Sigmoid colon (tissue), 7 donors: ENCODE measurements around the gene NAALADL2. TPM values are rescaled to one million over a fixed set of nuclear protein-coding genes. Genes with fewer than 3 reads are reported as not detected.

ENCODE experiments used
- DNase-seq: peaks from one replicate; pipeline ENCODE4 v3.0.0-alpha.2; 2019
- H3K27ac ChIP-seq, 4 donors: fragments of 200-600 bp; sonication (generic); one replicate each; pipeline ENCODE4 v1.5.1; 2016 to 2019; ENCODE audit warnings: mild to moderate bottlenecking in 1 of 4
- H3K27me3 ChIP-seq, 3 donors: fragments of 200-600 bp; sonication (generic); one replicate each; pipeline ENCODE4 v1.5.1; 2019; ENCODE audit warnings: mild to moderate bottlenecking in 1 of 3
- H3K36me3 ChIP-seq, 4 donors: fragments of 200-600 bp; sonication (generic); one replicate each; pipeline ENCODE4 v1.5.1; 2016 to 2019
- H3K4me1 ChIP-seq, 4 donors: fragments of 200-600 bp; sonication (generic); one replicate each; pipeline ENCODE4 v1.5.1; 2017 to 2019
- H3K4me3 ChIP-seq, 4 donors: fragments of 200-600 bp; sonication (generic); one replicate each; pipeline ENCODE4 v1.5.1; 2017 to 2019; ENCODE audit warnings: mild to moderate bottlenecking in 2 of 4, moderate library complexity in 1 of 4
- H3K9me3 ChIP-seq, 4 donors: fragments of 200-600 bp in 3 of 4; sonication (generic) in 3 of 4; one replicate each; pipeline versions ENCODE4 v1.5.1 to v1.6.1; 2013 to 2019
- EP300 ChIP-seq, 4 donors: sonication (generic); formaldehyde crosslinking; IDR thresholded peaks; one replicate each; pipeline ENCODE4 v1.6.1; 2017; ENCODE audit warnings: antibody characterized with exemption in 4 of 4
- POLR2A ChIP-seq, 2 donors: fragments of 450-650 bp; IDR thresholded peaks; one replicate each; pipeline ENCODE4 v1.6.1; 2016; ENCODE audit warnings: antibody characterized with exemption in 2 of 2, mild to moderate bottlenecking in 2 of 2, moderate library complexity in 2 of 2
- POLR2AphosphoS5 ChIP-seq, 4 donors: sonication (generic); formaldehyde crosslinking; IDR thresholded peaks; one replicate each; pipeline ENCODE4 v1.6.1; 2017; ENCODE audit warnings: antibody characterized with exemption in 4 of 4
- WGBS, 2 donors: extraction: QIAGEN DNeasy Blood & Tissue Kit; methylation state at CpG; one replicate each; pipeline ENCODE4 v1.1.7; 2013; 5-methylcytosine and 5-hydroxymethylcytosine counted together
- intact Hi-C: fragments of 100-400 bp; cut with DNase I; formaldehyde crosslinking; loops from one replicate; pipeline ENCODE4 v1.15.1; 2023
- polyA plus RNA-seq, 3 donors: library from polyadenylated mRNA; stranded (reverse); fragments of 200-250 nt; gene quantifications; one replicate each; pipeline ENCODE4 v1.2.3, GENCODE V29; 2013
- total RNA-seq, 4 donors: library from RNA; depleted of rRNA; stranded (reverse); fragments of >200 nt; gene quantifications; one replicate each; pipeline ENCODE4 v1.1.0, GENCODE V29; 2016
- TF ChIP-seq, protein P1 (sequence below), 4 experiments: fragments of 450-650 bp in 3 of 4; fragments of 200-600 bp in 1 of 4; IDR thresholded peaks; one replicate each; pipeline ENCODE4 v1.5.1; 2016 to 2019; ENCODE audit warnings: antibody characterized with exemption in 4 of 4, mild to moderate bottlenecking in 3 of 4, moderate library complexity in 2 of 4
- donor health status: healthy with polysubstance abuse.
- donor health status: Bipolar disorder and iron deficiency.
- donor health status: healthy.

Gene NAALADL2
- total and polyA plus RNA-seq, 7 donors: 0.46 to 18.5 (median 6.0) TPM

DNA sequence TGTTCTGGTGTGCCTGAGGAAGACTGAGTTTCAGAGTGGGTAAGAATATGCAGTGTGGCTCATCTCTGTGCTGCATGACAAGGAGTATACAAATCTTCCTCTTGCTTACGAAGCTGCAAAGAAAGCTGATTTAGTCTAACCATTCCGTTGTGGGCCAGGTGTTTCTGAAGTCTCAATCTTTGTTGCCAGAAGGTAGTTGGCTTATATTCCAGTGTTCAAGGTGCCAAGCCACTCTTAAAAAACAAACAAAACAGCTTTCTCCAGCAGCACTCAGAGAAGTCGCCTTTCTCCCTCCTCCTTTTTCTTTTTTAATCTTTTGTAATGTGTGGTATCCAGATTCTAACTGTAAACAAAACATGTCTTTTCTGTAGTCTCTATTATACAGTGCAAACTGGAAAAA, 872.4 kb downstream of the NAALADL2 start:
- intact Hi-C loops: no loop called here
- 70 to 73% methylated on average over 3 of the region's 3 CpGs for whole genome bisulfite sequencing, 2 donors
- no peak for DNase-seq

DNA sequence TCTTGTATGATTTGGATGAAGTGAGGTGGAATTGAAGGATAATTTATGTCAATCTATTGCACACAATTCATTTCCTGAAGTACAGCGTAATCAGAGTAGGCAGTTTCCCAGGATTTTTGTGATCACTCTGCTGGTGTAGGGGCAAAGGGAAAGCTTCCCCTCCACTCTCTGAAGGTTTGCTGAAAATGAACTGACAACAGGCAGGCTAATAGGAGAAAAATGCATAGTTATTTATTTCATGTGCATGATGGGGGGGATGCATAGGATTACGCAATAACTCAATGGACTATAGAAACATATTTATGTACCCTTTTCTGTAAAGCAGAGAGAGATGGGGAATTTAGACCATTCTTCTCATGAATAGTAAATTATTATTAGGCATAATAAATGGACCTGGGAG, 872.9 kb downstream of the NAALADL2 start:
- H3K27me3 ChIP-seq: no peaks in the 10 kb centered on the region
- no peaks in the 10 kb centered on the region for H3K4me1 ChIP-seq
- no peak for DNase-seq
- TF ChIP-seq POLR2A (IDR thresholded peaks at IDR 0.05) (no peak), EP300 (IDR thresholded peaks at IDR 0.05) (no peak), POLR2AphosphoS5 (IDR thresholded peaks at IDR 0.05) (no peak)
- TF ChIP-seq, protein P1, sequence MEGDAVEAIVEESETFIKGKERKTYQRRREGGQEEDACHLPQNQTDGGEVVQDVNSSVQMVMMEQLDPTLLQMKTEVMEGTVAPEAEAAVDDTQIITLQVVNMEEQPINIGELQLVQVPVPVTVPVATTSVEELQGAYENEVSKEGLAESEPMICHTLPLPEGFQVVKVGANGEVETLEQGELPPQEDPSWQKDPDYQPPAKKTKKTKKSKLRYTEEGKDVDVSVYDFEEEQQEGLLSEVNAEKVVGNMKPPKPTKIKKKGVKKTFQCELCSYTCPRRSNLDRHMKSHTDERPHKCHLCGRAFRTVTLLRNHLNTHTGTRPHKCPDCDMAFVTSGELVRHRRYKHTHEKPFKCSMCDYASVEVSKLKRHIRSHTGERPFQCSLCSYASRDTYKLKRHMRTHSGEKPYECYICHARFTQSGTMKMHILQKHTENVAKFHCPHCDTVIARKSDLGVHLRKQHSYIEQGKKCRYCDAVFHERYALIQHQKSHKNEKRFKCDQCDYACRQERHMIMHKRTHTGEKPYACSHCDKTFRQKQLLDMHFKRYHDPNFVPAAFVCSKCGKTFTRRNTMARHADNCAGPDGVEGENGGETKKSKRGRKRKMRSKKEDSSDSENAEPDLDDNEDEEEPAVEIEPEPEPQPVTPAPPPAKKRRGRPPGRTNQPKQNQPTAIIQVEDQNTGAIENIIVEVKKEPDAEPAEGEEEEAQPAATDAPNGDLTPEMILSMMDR (IDR thresholded peaks at IDR 0.05): no peak
- no peak overlapping the region for H3K4me3 ChIP-seq
- intact Hi-C loops: no loop called here
- H3K36me3 ChIP-seq: no peaks in the 10 kb centered on the region
- no peaks in the 10 kb centered on the region for H3K9me3 ChIP-seq
- 94 to 96% methylated on average over 2 of the region's 2 CpGs for WGBS, 2 donors
- no peak overlapping the region for H3K27ac ChIP-seq

More for the DNA sequence above, 872.4 kb downstream of the NAALADL2 start:
- Histone ChIP-seq H3K36me3 (no peaks in the 10 kb centered on the region), H3K27ac (no peak overlapping the region), H3K4me1 (no peaks in the 10 kb centered on the region), H3K9me3 (no peaks in the 10 kb centered on the region), H3K27me3 (no peaks in the 10 kb centered on the region), H3K4me3 (no peak overlapping the region)
- TF ChIP-seq POLR2A (IDR thresholded peaks at IDR 0.05): no peak
- TF ChIP-seq, protein P1 (IDR thresholded peaks at IDR 0.05): no peak
- no peak for TF ChIP-seq POLR2AphosphoS5 (IDR thresholded peaks at IDR 0.05)
- TF ChIP-seq EP300 (IDR thresholded peaks at IDR 0.05): no peak

DNA sequence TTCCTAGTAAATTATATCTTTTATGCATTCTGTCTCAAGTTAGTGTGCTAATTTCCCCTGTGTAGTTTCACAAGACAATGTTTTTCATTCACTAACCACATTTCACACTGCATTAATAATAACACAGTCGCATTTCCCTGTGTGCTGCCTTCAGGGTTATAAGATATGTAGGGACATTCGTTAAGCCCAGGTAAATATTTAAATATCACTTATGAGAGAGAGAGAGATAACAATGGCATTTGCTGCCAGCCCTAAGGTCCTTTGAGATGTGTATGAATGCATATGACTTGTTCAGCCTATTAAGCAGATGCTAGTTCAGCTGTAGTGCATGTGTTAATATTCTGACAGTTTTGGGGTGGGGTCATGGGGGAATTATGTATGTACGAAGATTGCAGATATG, 876.7 kb downstream of the NAALADL2 start:
- Histone ChIP-seq H3K27ac (no peak overlapping the region), H3K27me3 (no peaks in the 10 kb centered on the region), H3K4me1 (no peaks in the 10 kb centered on the region), H3K36me3 (no peaks in the 10 kb centered on the region), H3K9me3 (no peaks in the 10 kb centered on the region), H3K4me3 (no peak overlapping the region)
- TF ChIP-seq POLR2A (IDR thresholded peaks at IDR 0.05): no peak
- TF ChIP-seq EP300 (IDR thresholded peaks at IDR 0.05): no peak
- TF ChIP-seq, protein P1 (IDR thresholded peaks at IDR 0.05): no peak
- no peak for TF ChIP-seq POLR2AphosphoS5 (IDR thresholded peaks at IDR 0.05)
- DNase-seq: no peak
- intact Hi-C loops: no loop called here
- 76 to 85% methylated on average over 3 of the region's 3 CpGs for WGBS, 2 donors

DNA sequence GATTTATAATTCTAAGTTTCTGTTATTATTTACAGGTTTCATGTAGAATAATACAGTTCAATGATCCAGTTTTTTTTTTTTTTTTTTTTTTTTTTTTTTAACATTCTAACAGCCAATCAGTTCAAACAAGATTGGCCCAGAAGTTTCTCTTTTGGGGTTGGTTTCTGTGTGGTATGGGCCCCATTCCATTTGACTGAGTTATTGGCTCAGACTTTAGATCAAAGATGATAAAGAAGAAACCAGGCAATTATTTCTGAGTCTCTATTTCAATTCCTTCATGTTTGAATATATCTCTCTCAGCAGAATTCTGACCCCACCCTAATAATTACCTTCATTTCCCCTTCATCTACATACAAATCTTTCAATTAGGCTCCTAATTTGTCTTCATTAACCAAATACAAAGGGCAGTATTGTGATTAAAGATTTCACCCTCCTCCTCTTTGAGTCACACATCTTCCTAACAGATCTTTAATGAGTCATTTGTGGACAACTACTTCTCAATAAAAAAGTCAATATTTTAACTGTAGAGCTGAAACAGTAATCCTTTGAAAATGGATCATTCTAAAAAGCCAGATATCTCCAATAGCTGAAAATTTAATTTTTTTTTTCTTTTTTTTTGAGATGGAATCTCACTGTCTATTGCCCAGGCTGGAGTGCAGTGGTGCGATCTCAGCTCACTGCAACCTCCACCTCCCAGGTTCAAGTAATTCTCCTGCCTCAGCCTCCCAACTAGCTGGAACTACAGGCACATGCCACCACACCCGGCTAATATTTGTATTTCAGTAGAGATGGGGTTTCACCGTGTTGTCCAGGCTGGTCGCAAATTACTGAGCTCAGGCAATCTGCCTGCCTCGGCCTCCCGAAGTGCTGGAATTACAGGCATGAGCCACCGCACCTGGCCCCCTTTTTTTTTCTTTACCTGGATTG, 878.8 kb downstream of the NAALADL2 start:
- intact Hi-C loops: no loop called here
- H3K9me3 ChIP-seq: no peaks in the 10 kb centered on the region
- WGBS, 2 donors: 91 to 94% methylated on average over 7 of the region's 7 CpGs

More for the DNA sequence above, 878.8 kb downstream of the NAALADL2 start:
- no peaks in the 10 kb centered on the region for H3K4me1 ChIP-seq
- DNase-seq: no peak
- H3K36me3 ChIP-seq: no peaks in the 10 kb centered on the region
- no peak overlapping the region for H3K4me3 ChIP-seq
- H3K27me3 ChIP-seq: no peaks in the 10 kb centered on the region
- no peak overlapping the region for H3K27ac ChIP-seq
- TF ChIP-seq, protein P1 (IDR thresholded peaks at IDR 0.05): no peak
- no peak for TF ChIP-seq EP300 (IDR thresholded peaks at IDR 0.05)
- no peak for TF ChIP-seq POLR2AphosphoS5 (IDR thresholded peaks at IDR 0.05)
- no peak for TF ChIP-seq POLR2A (IDR thresholded peaks at IDR 0.05)
